Measurements from ENCODE around the gene PALM3.

- TF ChIP-seq CTCF (conservative IDR thresholded peaks at IDR 0.05; ENCODE audit: low read depth in 2 of 2), result no peak
- no peak for TF ChIP-seq REST (IDR thresholded peaks at IDR 0.05; ENCODE audit: unreplicated experiment)
- no peak for TF ChIP-seq JUNB (IDR thresholded peaks at IDR 0.05; ENCODE audit: unreplicated experiment)
- TF ChIP-seq POLR2AphosphoS5 (IDR thresholded peaks at IDR 0.05; ENCODE audit: low read depth), result no peak
- no peak for TF ChIP-seq EZH2phosphoT487 (IDR thresholded peaks at IDR 0.05; ENCODE audit: unreplicated experiment)
- no peak for TF ChIP-seq EZH2 (IDR thresholded peaks at IDR 0.05; ENCODE audit: low read depth, unreplicated experiment)
- no peak for TF ChIP-seq ZNF114 (CRISPR knock-in tag; IDR thresholded peaks at IDR 0.05)
- TF ChIP-seq CREB1 (CRISPR knock-in tag; IDR thresholded peaks at IDR 0.05; ENCODE audit: low read depth), result no peak
- TF ChIP-seq ETS1 (IDR thresholded peaks at IDR 0.05), result no peak
- no peak for TF ChIP-seq STAT1 (IDR thresholded peaks at IDR 0.05; ENCODE audit: unreplicated experiment)
- TF ChIP-seq ZNF462 (CRISPR knock-in tag; IDR thresholded peaks at IDR 0.05), result no peak
These were observed 20.7 kb upstream of the PALM3 start for GRCh38 chr19:14082675-14082960.

Measured in GM23338 (cell line).